ACHN (cell line): ENCODE results near the gene CHAF1A.

Experiments
- DNase-seq: peaks from one replicate; pipeline ENCODE4 v3.0.0-alpha.2; 2015
- in situ Hi-C: cut with HindIII; loops from 2 replicates; pipeline ENCODE4 v1.10.0; 2017; ENCODE audit warnings: low sequenced_read_pairs, low pct_ligation_motif_present, low pct_unique_long_range_greater_than_20kb

The CHAF1A gene

GRCh38 chr19:4445963-4446703 lies 43.7 kb downstream of the CHAF1A start:
- DNase-seq, result no peak
- in situ Hi-C loops, result no loop called here

- in situ Hi-C loops, result no loop called here
- DNase-seq, result no peak
These were observed 44.3 kb downstream of the CHAF1A start for GRCh38 chr19:4446704-4447200.

DNA sequence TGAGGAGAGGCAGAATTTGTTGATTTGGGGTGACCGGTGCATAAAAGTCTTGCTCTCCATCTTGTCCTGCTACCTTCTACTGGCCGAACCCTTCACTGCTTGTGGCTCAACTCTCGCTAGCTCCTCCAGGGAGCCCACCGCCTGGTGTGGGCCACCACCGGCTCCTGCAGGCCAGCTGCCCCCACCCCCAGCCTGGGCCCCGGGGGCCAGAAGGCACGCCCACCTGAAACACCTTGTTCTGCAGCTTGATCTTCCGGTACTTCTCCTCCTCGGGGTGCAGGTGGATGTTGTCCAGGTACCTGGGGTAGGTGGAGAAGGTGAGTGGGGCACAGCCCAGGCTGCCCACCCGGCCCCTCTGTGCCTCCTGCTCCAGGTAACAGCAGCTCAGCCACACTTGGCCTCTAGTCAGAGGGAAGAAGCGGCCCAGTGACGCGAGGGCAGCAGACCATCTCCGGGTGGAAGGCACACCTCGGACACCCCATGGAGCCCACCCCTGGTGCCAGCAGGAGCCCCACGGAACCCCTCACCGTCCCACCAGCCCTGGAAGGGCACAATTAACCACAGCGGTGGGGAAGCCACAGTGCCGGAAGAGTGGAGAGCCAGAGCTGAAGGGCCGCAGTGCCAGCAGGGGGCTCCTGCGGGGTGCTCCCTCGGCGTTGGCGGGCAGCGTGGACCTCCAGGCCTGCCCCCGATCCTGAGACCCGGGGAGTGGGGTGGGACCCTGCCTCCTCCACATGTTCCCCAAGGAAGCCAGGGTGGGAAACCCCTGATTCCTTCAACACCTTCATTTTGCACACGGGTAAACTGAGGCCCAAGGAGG lies 45.1 kb downstream of the CHAF1A start:
- in situ Hi-C loops, result no loop called here
- no peak for DNase-seq

DNA sequence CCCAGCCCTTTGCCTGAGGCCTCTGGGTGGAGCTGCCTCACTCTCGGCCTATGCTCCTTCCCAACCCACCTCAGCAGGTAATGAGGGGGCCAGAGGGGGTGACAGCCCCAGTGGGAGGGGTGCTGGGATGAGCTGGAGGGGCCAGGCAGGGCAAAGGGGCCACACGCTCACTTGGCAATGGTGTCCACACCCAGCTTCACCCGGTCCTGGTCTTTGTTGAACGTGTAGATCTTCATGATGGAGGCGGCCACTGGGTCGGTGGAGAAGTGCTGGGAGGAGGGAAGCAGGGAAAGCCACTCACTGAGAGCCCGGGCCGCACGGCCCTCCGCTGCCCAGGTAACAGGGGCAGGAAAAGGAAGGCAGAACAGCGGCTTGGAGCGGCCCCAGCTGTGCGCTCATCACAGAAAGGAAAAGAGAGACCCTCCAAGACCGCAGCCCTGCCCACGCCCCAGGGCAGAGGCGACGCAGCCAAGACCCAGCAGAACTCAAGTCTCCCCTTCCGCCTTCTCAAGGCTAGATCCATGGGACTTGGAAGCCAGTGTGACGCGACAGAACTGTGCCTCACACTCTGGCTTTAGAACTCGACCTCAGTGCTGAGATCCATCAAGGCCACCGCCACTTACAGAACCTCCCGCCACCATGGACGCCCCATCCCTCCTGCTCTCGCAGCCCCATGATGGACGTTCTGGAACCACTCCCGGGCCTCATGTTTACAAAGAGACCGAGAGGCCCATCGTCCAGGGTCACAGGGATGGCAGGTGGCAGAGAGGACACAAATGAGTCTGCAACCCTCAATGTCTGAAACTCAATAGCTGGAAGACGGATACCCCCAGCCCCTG lies 45.9 kb downstream of the CHAF1A start:
- no peak for DNase-seq
- in situ Hi-C loops, result no loop called here

DNA sequence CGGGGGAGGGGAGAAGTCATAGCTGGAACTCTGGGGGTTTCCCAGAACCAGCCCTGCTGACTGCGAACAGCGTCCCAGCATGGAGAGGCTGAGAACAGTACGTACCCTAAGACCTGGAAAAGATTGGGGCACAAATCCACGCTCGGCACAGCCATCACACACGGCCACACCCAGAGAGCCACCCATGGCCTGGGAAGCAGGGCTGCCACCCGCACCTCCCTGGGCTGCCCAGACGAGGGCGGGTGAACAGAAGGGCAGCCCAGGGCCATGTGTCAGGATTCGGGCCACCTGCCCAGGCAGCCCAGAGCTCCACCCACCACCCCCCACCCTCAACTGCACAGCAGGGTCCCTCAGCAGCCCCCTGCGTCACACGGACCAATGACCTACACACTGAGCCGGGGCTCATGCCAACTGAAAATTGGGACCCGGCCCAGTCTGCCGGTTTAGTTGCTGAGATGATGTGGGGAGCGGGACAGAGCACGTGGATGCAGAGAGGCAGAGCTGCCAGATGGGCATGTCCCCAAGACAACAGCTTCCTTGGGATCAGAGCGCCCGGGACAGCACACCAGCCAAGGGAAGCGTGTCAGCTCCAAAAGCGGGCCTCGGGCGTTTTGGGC lies 46.7 kb downstream of the CHAF1A start:
- no peak for DNase-seq
- in situ Hi-C loops, result no loop called here

- in situ Hi-C loops, result no loop called here
- DNase-seq, result no peak
These were observed 47.2 kb downstream of the CHAF1A start for GRCh38 chr19:4449639-4450028.

DNA sequence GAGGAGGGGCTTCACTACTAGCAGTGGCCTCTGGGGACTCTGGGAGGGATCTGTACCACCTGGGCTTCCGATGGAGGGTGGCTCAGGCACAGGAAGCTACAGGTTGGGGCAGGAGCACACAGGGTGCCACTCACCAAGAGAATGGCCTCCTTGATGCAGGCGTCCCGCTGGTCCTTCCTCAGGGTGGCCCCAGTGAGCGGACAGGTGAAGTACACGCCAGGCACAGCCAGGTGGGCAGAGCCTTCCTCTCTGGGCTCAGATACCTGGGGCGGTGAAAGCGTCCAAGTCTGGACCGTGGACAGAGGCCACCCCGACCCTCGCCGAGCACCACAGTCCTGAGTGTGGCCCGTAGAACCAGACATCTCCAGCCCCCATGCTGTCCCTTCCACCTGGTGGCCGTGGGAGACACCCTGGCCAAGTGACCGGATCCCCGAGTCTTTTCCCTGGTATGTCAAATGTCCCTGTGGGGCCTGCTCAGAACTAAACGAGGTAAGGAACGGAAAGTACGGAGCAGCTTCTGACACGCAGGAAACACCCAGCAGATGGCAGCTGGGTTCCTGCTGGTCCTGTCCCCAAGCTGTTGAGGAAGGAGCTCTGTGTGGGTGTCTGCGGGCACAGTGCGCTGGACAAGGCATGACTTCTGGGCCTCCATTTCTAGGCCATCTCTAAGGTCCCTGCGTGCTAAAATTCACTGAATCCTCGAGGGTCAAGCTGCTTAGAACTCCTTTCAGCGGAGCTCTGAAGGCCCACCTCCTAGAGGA lies 50.0 kb downstream of the CHAF1A start:
- in situ Hi-C loops, result no loop called here
- DNase-seq, result no peak

DNA sequence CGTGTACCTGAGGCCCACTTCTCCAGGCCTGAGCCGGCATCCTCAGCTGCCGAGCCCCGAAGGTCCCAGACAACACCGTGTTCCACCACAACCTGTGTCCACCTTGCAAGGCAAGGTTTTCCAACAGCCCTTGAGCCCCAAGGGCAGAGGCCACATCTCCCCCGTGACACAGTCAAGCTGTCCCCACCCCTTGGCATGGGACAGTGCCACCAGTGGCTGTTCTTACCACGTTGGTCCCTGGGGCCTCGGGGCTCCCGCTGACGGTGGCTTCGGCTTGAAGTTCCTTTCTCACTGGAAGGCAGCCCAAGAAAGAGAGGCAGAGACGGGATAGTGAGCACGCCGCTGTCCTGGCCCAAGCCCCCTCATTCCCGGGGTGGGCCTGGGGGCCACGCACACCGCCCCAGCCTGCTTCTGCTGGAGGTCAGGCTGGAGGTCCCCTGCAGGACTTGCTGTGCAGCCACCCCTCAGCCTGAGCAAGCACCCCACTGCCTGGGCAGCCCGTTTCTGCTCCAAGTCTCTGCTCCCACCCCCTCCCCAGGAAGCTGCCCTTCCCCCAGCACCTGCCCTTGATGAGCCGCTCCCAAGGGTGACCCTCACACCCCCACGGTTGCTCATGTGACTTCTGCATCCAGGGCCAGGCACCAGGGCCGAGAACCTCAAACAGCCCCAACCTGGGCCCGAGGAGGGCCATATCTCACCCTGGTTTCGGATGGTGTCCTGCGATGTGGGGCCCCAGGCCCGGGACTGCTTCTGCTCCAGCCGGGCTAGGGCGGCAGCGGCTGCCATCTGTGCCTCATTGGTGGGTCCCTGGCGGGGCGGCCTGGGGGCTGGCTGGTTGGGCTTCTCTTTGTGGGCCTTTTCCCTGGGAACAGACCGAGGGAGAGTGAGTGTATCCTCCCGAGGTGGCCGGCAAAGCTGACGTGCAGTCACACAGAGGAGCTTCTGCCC lies 51.1 kb downstream of the CHAF1A start:
- in situ Hi-C loops, result no loop called here
- no peak for DNase-seq

GRCh38 chr19:4454747-4455718 lies 52.6 kb downstream of the CHAF1A start:
- in situ Hi-C loops, result no loop called here
- DNase-seq, result peak; percentile 29

DNA sequence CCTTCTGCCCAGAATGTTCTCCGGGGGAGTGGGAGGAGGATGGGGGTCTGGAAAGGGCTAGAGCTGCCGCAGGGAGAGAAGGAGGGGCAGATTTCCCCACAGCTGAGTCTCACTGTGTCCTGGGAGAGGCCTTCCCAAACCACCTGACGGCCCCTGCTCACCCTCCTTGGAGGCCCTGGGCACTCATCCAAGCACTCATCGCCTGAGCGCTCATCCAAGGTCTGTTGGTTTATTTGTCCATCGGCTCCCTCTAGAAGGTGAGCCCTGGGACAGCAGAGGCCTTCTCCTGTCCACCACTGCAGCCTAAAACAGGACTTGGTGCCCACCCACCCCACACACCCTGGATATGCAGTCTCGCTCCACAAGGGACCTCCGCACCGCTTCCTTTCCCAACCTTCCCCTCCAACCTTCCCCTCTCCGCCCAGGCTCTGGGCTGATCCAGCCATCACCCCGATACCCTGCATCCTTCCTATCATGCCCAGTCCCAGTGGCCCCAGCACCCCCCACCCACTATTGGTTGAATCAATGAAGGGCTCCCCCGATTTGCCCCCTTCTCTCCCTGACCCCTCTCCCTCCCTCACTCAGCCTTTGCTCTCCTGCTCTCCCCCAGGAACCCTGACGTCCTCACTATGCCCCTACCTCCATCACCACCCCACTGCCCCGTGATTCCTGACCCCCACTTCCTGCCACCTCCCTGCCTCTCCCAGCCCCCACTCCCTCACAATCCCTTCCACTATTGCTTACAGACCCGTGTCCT lies 53.5 kb downstream of the CHAF1A start:
- in situ Hi-C loops, result no loop called here
- peak; percentile 93 for DNase-seq

DNA sequence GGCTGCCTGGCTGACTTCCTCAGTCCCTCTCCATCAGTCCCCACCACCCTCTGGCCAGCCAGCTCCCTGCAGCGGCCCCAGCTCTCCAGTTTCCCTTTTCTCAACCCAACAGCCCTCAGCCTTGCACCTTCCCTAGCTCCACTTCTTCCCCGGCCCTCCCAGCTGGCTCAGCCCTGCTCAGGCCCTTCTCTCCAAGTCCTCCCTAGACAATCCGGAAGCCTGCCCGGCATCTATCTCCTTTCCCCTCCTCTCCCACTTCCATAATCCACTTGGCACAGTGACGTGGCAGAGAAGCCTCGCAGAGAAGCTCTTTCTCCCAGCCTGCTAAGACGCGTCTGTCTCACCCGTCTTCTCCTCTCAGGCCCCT lies 54.0 kb downstream of the CHAF1A start:
- in situ Hi-C loops, result no loop called here
- DNase-seq, result peak; percentile 67

DNA sequence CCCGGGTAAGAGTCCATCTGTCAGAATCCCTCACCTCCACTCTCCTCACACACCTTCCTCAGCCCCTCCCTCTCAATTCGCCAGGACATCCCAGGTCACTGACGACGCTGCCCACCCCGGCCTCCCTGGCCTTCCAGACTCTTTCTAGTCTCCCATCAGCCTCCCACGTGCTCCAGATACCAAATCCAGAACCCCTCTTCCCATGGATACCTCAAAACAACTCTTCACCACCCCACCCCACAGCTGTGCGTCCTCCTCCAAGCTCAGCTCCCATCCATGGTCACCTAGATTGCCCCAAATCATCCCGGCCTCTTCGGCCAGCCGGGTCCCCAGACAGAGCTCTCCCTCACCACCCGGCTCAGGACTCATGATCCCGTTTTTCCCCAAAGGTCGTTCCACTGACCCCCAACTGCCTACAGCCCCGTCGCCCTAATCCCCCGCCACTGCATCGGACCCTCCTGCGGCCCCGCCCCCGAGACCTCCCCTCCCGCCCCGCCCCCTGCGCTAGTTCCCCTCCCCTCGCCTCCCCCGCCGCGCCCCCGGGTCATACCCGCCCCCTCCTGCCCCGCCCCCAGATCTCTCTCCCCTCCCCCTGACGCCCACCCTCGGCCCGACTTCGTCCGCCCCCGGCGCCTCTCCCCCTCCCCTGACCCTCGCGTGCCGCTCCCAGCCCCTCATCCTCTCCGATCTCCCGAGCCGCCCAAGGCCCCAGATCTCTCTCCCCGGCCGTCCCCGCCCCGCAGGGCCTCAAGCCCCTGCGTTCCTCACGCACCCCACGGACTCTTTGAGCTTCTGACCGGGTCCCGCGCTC lies 54.6 kb downstream of the CHAF1A start:
- in situ Hi-C loops, result no loop called here
- DNase-seq, result peak; percentile 37

DNA sequence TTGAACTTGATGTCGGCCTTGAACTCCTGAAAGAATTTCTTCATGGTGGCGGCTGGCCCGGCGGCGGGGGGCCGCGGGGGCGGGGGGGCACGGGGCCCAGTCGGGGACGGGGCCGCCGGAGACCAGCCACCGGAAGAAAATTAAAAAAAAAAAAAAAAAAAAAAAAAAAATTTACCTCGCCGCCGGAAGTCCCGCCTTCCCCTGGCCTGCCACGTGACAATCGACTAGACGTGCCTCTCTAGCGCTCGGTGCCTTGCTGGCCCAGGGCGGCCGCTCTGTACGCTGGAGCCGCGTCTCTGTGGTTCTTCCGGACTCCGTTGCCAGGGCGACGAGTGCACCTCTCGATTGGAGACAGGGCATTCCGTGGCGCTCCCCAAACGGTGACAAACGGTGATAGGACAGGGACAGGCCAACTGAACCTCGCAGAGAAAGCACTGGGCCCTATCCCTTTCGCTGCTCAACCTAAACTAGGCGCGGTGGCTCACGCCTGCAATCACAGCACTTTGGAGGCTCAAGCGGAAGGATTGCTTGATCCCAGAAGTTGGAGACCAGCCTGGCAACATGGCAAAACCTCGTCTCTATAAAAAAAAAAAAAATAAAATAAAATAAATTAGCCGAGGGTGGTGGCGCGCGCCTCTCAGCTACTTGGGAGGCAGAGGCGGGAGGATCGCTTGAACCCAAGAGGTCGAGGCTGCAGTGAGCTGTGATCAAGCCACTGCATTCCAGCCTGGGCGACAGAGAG lies 55.4 kb downstream of the CHAF1A start, which contains the start of gene UBXN6:
UBXN6 (minus strand) TSS at position 141 of the 742 bp plus-strand sequence; CDS start at position 44, 97 bp downstream.
- in situ Hi-C loops, result no loop called here

More for the DNA sequence above, 55.4 kb downstream of the CHAF1A start, which contains the start of gene UBXN6:
- DNase-seq, result peak; percentile 95
